Measurements from ENCODE around the gene ATP13A1. TPM values are rescaled to one million over a fixed set of nuclear protein-coding genes. Genes with fewer than 3 reads are reported as not detected.

Gene ATP13A1
- total and polyA plus RNA-seq, 2 donors (not counting 3 experiments of a cell fraction or from before 2014, with no cell fraction given), result 36.9 to 48.7 TPM

DNA sequence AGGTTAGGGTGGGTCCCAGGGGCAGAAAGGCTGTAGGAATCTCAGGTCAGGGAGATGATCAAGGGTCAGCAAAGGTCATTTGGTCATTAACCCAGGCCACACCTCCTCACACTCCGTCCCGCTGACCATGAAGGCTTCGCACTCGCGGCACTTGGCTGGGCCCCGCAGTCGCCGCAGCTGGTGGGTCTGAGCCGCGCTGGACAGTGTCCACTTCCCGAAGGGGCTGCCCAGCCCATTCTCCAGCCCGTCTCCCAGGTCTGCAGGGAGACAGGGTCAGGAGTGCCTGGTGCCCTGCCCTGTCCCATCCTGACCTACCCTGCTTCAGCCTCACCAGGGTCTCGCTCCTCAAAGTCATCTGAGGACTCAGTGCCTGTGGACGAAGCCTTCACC, 28.2 kb downstream of the ATP13A1 start:
- Histone ChIP-seq H3K9me3 (replicated peaks; ENCODE audit: control insufficient read depth, insufficient read depth, low read length) (no peaks in the 10 kb centered on the region), H3K9ac (replicated peaks; ENCODE audit: extremely low read depth, insufficient read depth, low read length) (no peak overlapping the region), H3K27me3 (ENCODE audit: control insufficient read depth in 2 of 2, insufficient read depth in 2 of 2, low read length in 2 of 2) (no peaks in the 10 kb centered on the region), H3K4me2 (ENCODE audit: insufficient read depth, low read length) (no peak overlapping the region), H3K36me3 (ENCODE audit: control insufficient read depth in 2 of 2, extremely low read depth in 1 of 2, insufficient read depth in 2 of 2, low read length in 2 of 2) (peaks cover 3 to 20% of the 10 kb centered on the region in 2 experiments), H3K9me1 (replicated peaks; ENCODE audit: control insufficient read depth, extremely low read depth, insufficient read depth, low read length) (no peaks in the 10 kb centered on the region), H3K4me3 (replicated peaks in 1 of 3; ENCODE audit: insufficient read depth in 1 of 3, low read depth in 1 of 3, low read length in 3 of 3) (no peak overlapping the region), H2AFZ (ENCODE audit: low read depth, low read length) (no peak overlapping the region), H3K79me2 (ENCODE audit: control insufficient read depth, insufficient read depth, low read length) (no peaks in the 10 kb centered on the region), H3K27ac (ENCODE audit: insufficient read depth, low read depth, low read length) (no peak overlapping the region), H4K20me1 (replicated peaks; ENCODE audit: control insufficient read depth, extremely low read depth, insufficient read depth, low read length) (no peaks in the 10 kb centered on the region), H3K4me1 (ENCODE audit: control insufficient read depth, extremely low read depth, insufficient read depth, low read length) (no peaks in the 10 kb centered on the region)
- DNase-seq (ENCODE audit: low read depth, low spot score) (no peak), FAIRE-seq (no peak)
- CTCF ChIA-PET, result interaction anchor here (1.4 kb wide), 1 partner anchor 15 kb away, joined by 4 read pairs; no protein-coding TSS in a partner anchor
- POLR2A ChIA-PET, result no interaction called here
- dilution Hi-C loops (cut with MboI; ENCODE audit: extremely low pct_ligation_motif_present, low sequenced_read_pairs), result no loop called here
- BruUV-seq (replicated peaks), result no TSS peak
- intact Hi-C loops (cut with micrococcal nuclease), result no loop called here
- TF ChIP-seq POLR2AphosphoS5 (IDR thresholded peaks at IDR 0.05; ENCODE audit: insufficient read depth, low read depth, low read length), result no peak

DNA sequence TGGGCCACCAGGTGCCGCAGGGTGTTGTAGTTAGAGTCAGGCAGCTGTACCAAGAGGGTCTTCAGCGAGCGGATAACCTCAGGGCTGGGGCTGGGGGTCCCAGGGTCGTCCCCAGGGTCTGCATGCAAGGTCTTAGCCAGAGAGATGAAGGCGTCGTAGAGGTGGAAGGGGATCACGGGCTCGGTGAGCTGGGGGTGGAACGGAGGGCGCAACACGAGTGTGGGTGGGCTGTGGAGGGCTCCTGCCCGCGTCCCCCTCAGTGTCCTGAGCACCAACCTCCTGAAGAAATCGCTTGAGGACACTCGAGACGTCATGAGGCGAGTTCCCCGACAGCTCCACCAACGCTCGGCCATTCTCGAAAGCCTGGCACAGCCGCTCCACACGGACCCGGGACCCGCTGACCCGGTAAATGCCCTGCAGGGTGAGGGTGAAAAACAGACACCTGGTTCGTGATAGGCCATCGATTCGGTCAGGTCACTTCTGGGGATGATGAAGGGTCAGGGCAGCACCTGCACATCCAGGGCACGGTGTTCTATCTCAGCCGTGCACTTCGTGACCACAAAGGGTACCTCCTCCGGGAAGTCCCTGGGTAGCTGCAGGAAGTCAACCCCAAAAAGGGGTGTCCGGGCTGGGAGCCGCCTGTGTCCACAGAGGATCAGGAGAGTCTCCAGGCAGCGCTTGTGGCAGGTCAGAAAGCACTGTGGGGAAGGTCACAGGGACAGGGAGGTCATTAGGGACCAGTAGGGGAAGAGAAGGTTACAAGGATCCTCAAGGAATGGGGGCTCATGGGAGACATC, 28.8 kb downstream of the ATP13A1 start:
- intact Hi-C loops (cut with micrococcal nuclease) (no loop called here), dilution Hi-C loops (cut with MboI; ENCODE audit: extremely low pct_ligation_motif_present, low sequenced_read_pairs) (no loop called here)
- Histone ChIP-seq H3K27me3 (ENCODE audit: control insufficient read depth in 2 of 2, insufficient read depth in 2 of 2, low read length in 2 of 2) (no peaks in the 10 kb centered on the region), H2AFZ (ENCODE audit: low read depth, low read length) (no peak overlapping the region), H4K20me1 (replicated peaks; ENCODE audit: control insufficient read depth, extremely low read depth, insufficient read depth, low read length) (no peaks in the 10 kb centered on the region), H3K36me3 (ENCODE audit: control insufficient read depth in 2 of 2, extremely low read depth in 1 of 2, insufficient read depth in 2 of 2, low read length in 2 of 2) (peaks cover 3 to 18% of the 10 kb centered on the region in 2 experiments), H3K9me1 (replicated peaks; ENCODE audit: control insufficient read depth, extremely low read depth, insufficient read depth, low read length) (no peaks in the 10 kb centered on the region), H3K9ac (replicated peaks; ENCODE audit: extremely low read depth, insufficient read depth, low read length) (no peak overlapping the region), H3K4me2 (ENCODE audit: insufficient read depth, low read length) (no peak overlapping the region), H3K4me1 (ENCODE audit: control insufficient read depth, extremely low read depth, insufficient read depth, low read length) (no peaks in the 10 kb centered on the region), H3K79me2 (ENCODE audit: control insufficient read depth, insufficient read depth, low read length) (no peaks in the 10 kb centered on the region), H3K27ac (ENCODE audit: insufficient read depth, low read depth, low read length) (no peak overlapping the region), H3K9me3 (replicated peaks; ENCODE audit: control insufficient read depth, insufficient read depth, low read length) (no peaks in the 10 kb centered on the region), H3K4me3 (replicated peaks in 1 of 3; ENCODE audit: insufficient read depth in 1 of 3, low read depth in 1 of 3, low read length in 3 of 3) (no peak overlapping the region)
- TF ChIP-seq FOS (IDR thresholded peaks at IDR 0.05; ENCODE audit: borderline replicate concordance, insufficient read depth, low read length), result no peak
- no peak for TF ChIP-seq POLR2AphosphoS5 (IDR thresholded peaks at IDR 0.05; ENCODE audit: insufficient read depth, low read depth, low read length)
- TF ChIP-seq, protein P1, sequence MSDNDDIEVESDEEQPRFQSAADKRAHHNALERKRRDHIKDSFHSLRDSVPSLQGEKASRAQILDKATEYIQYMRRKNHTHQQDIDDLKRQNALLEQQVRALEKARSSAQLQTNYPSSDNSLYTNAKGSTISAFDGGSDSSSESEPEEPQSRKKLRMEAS (IDR thresholded peaks at IDR 0.05; ENCODE audit: insufficient read depth, insufficient read length), result no peak
- ChIA-PET POLR2A (no interaction called here), CTCF (interaction anchor here (1.4 kb wide), 1 partner anchor 14 kb away, joined by 4 read pairs; no protein-coding TSS in a partner anchor)
- no peak for FAIRE-seq
- DNase-seq (ENCODE audit: low read depth, low spot score), result no peak
- TSS peak; percentile 16 for BruUV-seq (replicated peaks)
